IPS-15b (cell line): ENCODE results near the gene GALNT9.

ENCODE experiments used
- H3K27me3 ChIP-seq: one replicate; pipeline ENCODE4 v1.6.1; 2013; ENCODE audit warnings: low read length; ENCODE audit not compliant: control insufficient read depth, insufficient read depth
- H3K36me3 ChIP-seq: one replicate; pipeline ENCODE4 v1.6.1; 2013; ENCODE audit warnings: low read length; ENCODE audit not compliant: control insufficient read depth, insufficient read depth
- H3K4me1 ChIP-seq: one replicate; pipeline ENCODE4 v1.6.1; 2013; ENCODE audit warnings: mild to moderate bottlenecking, low read length; ENCODE audit not compliant: control insufficient read depth, insufficient read depth
- H3K4me3 ChIP-seq: one replicate; pipeline ENCODE4 v1.5.1; 2013; ENCODE audit warnings: low read depth, low read length
- H3K9ac ChIP-seq: one replicate; pipeline ENCODE4 v1.6.1; 2013; ENCODE audit warnings: low read depth, mild to moderate bottlenecking, low read length
- H3K9me3 ChIP-seq: one replicate; pipeline ENCODE4 v1.6.1; 2013; ENCODE audit warnings: mild to moderate bottlenecking, low read length; ENCODE audit not compliant: control insufficient read depth, insufficient read depth

GALNT9 gene

GRCh38 chr12:132327336-132328171 is 1.8 kb downstream of the GALNT9 start:
- Histone ChIP-seq H3K4me3 (no peak overlapping the region), H3K9ac (no peak overlapping the region), H3K9me3 (no peaks in the 10 kb centered on the region), H3K27me3 (peaks cover 34% of the 10 kb centered on the region), H3K4me1 (peaks cover 2% of the 10 kb centered on the region), H3K36me3 (no peaks in the 10 kb centered on the region)

GRCh38 chr12:132326646-132327045 is 2.7 kb downstream of the GALNT9 start:
- peaks cover 32% of the 10 kb centered on the region for H3K27me3 ChIP-seq

GRCh38 chr12:132325733-132326130 is 3.7 kb downstream of the GALNT9 start:
- Histone ChIP-seq H3K9me3 (no peaks in the 10 kb centered on the region), H3K27me3 (peaks cover 27% of the 10 kb centered on the region), H3K4me1 (peaks cover 2% of the 10 kb centered on the region), H3K36me3 (no peaks in the 10 kb centered on the region), H3K4me3 (no peak overlapping the region), H3K9ac (no peak overlapping the region)

More at GRCh38 chr12:132326646-132327045, 2.7 kb downstream of the GALNT9 start:
- H3K36me3 ChIP-seq, result no peaks in the 10 kb centered on the region
- no peak overlapping the region for H3K4me3 ChIP-seq
- H3K9ac ChIP-seq, result no peak overlapping the region
- H3K9me3 ChIP-seq, result no peaks in the 10 kb centered on the region
- H3K4me1 ChIP-seq, result peaks cover 2% of the 10 kb centered on the region

- Histone ChIP-seq H3K4me1 (peaks cover 2% of the 10 kb centered on the region), H3K9me3 (no peaks in the 10 kb centered on the region), H3K9ac (no peak overlapping the region), H3K27me3 (peaks cover 22% of the 10 kb centered on the region), H3K36me3 (no peaks in the 10 kb centered on the region), H3K4me3 (no peak overlapping the region)
These were observed 4.3 kb downstream of the GALNT9 start for GRCh38 chr12:132324841-132325732.

GRCh38 chr12:132324173-132324572 is 5.2 kb downstream of the GALNT9 start:
- Histone ChIP-seq H3K9me3 (no peaks in the 10 kb centered on the region), H3K9ac (no peak overlapping the region), H3K4me3 (no peak overlapping the region), H3K36me3 (no peaks in the 10 kb centered on the region), H3K27me3 (peaks cover 22% of the 10 kb centered on the region), H3K4me1 (peaks cover 2% of the 10 kb centered on the region)

- H3K9me3 ChIP-seq, result no peaks in the 10 kb centered on the region
- no peaks in the 10 kb centered on the region for H3K36me3 ChIP-seq
- H3K9ac ChIP-seq, result no peak overlapping the region
- H3K4me3 ChIP-seq, result no peak overlapping the region
- peaks cover 17% of the 10 kb centered on the region for H3K27me3 ChIP-seq
- H3K4me1 ChIP-seq, result peaks cover 2% of the 10 kb centered on the region
These were observed 6.0 kb downstream of the GALNT9 start for GRCh38 chr12:132323171-132324010.

- H3K9ac ChIP-seq, result no peak overlapping the region
- peaks cover 2% of the 10 kb centered on the region for H3K4me1 ChIP-seq
- H3K27me3 ChIP-seq, result peaks cover 10% of the 10 kb centered on the region
- no peak overlapping the region for H3K4me3 ChIP-seq
- H3K36me3 ChIP-seq, result no peaks in the 10 kb centered on the region
- no peaks in the 10 kb centered on the region for H3K9me3 ChIP-seq
These were observed 6.9 kb downstream of the GALNT9 start for GRCh38 chr12:132322206-132323132.

GRCh38 chr12:132321321-132322118 is 7.9 kb downstream of the GALNT9 start:
- Histone ChIP-seq H3K27me3 (peaks cover 2% of the 10 kb centered on the region), H3K4me1 (no peaks in the 10 kb centered on the region), H3K9me3 (no peaks in the 10 kb centered on the region), H3K36me3 (no peaks in the 10 kb centered on the region), H3K4me3 (no peak overlapping the region), H3K9ac (no peak overlapping the region)

GRCh38 chr12:132320767-132321211 is 8.6 kb downstream of the GALNT9 start:
- no peaks in the 10 kb centered on the region for H3K36me3 ChIP-seq
- no peaks in the 10 kb centered on the region for H3K27me3 ChIP-seq
- H3K9me3 ChIP-seq, result no peaks in the 10 kb centered on the region
- H3K4me1 ChIP-seq, result no peaks in the 10 kb centered on the region
- H3K4me3 ChIP-seq, result no peak overlapping the region
- no peak overlapping the region for H3K9ac ChIP-seq

GRCh38 chr12:132319991-132320570 is 9.3 kb downstream of the GALNT9 start:
- H3K4me3 ChIP-seq, result no peak overlapping the region
- H3K36me3 ChIP-seq, result no peaks in the 10 kb centered on the region
- H3K9ac ChIP-seq, result no peak overlapping the region
- no peaks in the 10 kb centered on the region for H3K9me3 ChIP-seq
- H3K4me1 ChIP-seq, result no peaks in the 10 kb centered on the region
- H3K27me3 ChIP-seq, result no peaks in the 10 kb centered on the region
